Activated CD4-positive, alpha-beta memory T cell treated with anti-CD3 and anti-CD28 coated beads, Interleukin-2, amount 10 ng/mL, durations not matched to agents 7 days and 5 days (primary cell): ENCODE results near the gene SLC8A1. TPM values are rescaled to one million over a fixed set of nuclear protein-coding genes. Genes with fewer than 3 reads are reported as not detected.

Source experiments
- CTCF ChIA-PET: fragments of 350-600 bp; sonication (Branson Sonifier 250); formaldehyde crosslinking; loops from one replicate; lab custom pipeline; 2021; ENCODE audit warnings: antibody characterized with exemption, inconsistent platforms; lab: Charles Lee
- POLR2A ChIA-PET: fragments of 350-600 bp; sonication (Branson Sonifier 250); formaldehyde crosslinking; loops from one replicate; lab custom pipeline; 2021; ENCODE audit warnings: antibody characterized with exemption; lab: Charles Lee
- DNase-seq: peaks from one replicate; pipeline ENCODE4 v3.0.0-alpha.2; 2020
- H3K27ac Mint-ChIP-seq: one replicate; pipeline ENCODE4 v1.8.0; 2021; ENCODE audit warnings: mild to moderate bottlenecking, mixed read lengths
- H3K27me3 Mint-ChIP-seq: one replicate; pipeline ENCODE4 v1.8.0; 2021; ENCODE audit warnings: mixed read lengths
- H3K36me3 Mint-ChIP-seq: one replicate; pipeline ENCODE4 v1.8.0; 2021; ENCODE audit warnings: low read depth, mixed read lengths
- H3K4me1 Mint-ChIP-seq: one replicate; pipeline ENCODE4 v1.8.0; 2021; ENCODE audit warnings: mixed read lengths
- H3K4me3 Mint-ChIP-seq: one replicate; pipeline ENCODE4 v1.8.0; 2021; ENCODE audit warnings: mild to moderate bottlenecking, mixed read lengths
- H3K9me3 Mint-ChIP-seq: one replicate; pipeline ENCODE4 v1.8.0; 2021; ENCODE audit warnings: mixed read lengths
- total RNA-seq, 2 experiments: library from RNA; stranded (reverse); gene quantifications; one replicate each; pipeline ENCODE4 v1.2.3, GENCODE V29; 2021

The SLC8A1 gene
- total RNA-seq, 2 experiments from 2014 or later = 0.25 to 0.45 TPM

GRCh38 chr2:40220177-40220925 is 231.5 kb downstream of the SLC8A1 start:
- DNase-seq = no peak
- Mint-ChIP-seq H3K27ac (no peak overlapping the region), H3K36me3 (no peaks in the 10 kb centered on the region), H3K4me3 (no peak overlapping the region), H3K9me3 (peaks cover 3% of the 10 kb centered on the region), H3K4me1 (no peaks in the 10 kb centered on the region), H3K27me3 (no peaks in the 10 kb centered on the region)
- POLR2A ChIA-PET = no interaction called here
- CTCF ChIA-PET = no interaction called here

GRCh38 chr2:40219141-40219540 is 232.7 kb downstream of the SLC8A1 start:
- CTCF ChIA-PET = no interaction called here

DNA sequence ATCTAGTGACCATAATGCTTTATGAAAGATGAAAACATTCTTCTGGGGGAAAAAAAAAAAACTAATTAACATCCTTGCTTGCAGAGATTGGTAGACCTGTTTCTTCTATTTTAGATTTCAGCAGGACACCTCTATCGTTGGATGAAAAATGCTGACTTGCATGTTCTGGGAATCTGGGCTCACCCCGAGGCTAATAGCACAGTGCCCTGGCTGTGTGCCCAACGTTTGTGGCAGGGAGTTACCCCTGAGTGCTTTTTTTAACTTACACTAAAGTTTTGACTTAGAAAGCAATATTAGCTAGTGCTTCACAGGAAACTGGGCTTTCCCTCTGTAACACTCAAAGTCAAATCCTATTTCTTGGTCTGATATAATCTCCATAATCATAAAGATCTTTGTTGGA is 233.2 kb downstream of the SLC8A1 start:
- H3K27me3 Mint-ChIP-seq = no peaks in the 10 kb centered on the region
- no peak overlapping the region for H3K27ac Mint-ChIP-seq
- ChIA-PET CTCF (no interaction called here), POLR2A (no interaction called here)
- H3K9me3 Mint-ChIP-seq = peaks cover 3% of the 10 kb centered on the region
- no peak overlapping the region for H3K4me3 Mint-ChIP-seq
- no peak for DNase-seq
- no peaks in the 10 kb centered on the region for H3K36me3 Mint-ChIP-seq
- no peaks in the 10 kb centered on the region for H3K4me1 Mint-ChIP-seq

More at GRCh38 chr2:40219141-40219540, 232.7 kb downstream of the SLC8A1 start:
- no peaks in the 10 kb centered on the region for H3K4me1 Mint-ChIP-seq
- no peak overlapping the region for H3K27ac Mint-ChIP-seq
- no peaks in the 10 kb centered on the region for H3K27me3 Mint-ChIP-seq
- H3K36me3 Mint-ChIP-seq = no peaks in the 10 kb centered on the region
- H3K4me3 Mint-ChIP-seq = no peak overlapping the region
- peaks cover 3% of the 10 kb centered on the region for H3K9me3 Mint-ChIP-seq
- POLR2A ChIA-PET = no interaction called here
- no peak for DNase-seq

- H3K27ac Mint-ChIP-seq = no peak overlapping the region
- no peaks in the 10 kb centered on the region for H3K27me3 Mint-ChIP-seq
- no peaks in the 10 kb centered on the region for H3K36me3 Mint-ChIP-seq
- no peak for DNase-seq
- no peak overlapping the region for H3K4me3 Mint-ChIP-seq
- H3K9me3 Mint-ChIP-seq = peaks cover 5% of the 10 kb centered on the region
- H3K4me1 Mint-ChIP-seq = no peaks in the 10 kb centered on the region
- ChIA-PET CTCF (no interaction called here), POLR2A (no interaction called here)
Measured at GRCh38 chr2:40213619-40214018, 238.3 kb downstream of the SLC8A1 start.

DNA sequence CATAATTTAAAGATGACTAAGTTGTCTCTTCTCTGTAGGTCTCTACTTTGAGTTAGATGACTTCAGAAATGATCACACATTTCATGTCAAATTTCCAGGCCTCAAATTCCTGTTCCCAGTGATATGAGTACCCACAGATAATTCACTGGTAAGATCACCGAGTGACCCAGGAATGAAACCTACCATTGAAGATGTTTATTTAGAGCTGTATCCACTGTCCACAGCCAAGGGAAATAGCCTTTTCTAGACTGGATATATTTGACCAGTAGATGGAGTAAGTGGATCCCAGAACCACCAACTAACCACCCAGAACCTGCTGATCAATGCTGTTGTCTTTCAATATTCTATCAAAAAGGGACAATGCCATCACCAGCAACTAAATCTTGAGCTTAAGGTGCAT is 238.8 kb downstream of the SLC8A1 start:
- Mint-ChIP-seq H3K4me3 (no peak overlapping the region), H3K9me3 (peaks cover 5% of the 10 kb centered on the region), H3K4me1 (no peaks in the 10 kb centered on the region), H3K36me3 (no peaks in the 10 kb centered on the region), H3K27me3 (no peaks in the 10 kb centered on the region), H3K27ac (no peak overlapping the region)
- DNase-seq = no peak
- ChIA-PET CTCF (no interaction called here), POLR2A (no interaction called here)

DNA sequence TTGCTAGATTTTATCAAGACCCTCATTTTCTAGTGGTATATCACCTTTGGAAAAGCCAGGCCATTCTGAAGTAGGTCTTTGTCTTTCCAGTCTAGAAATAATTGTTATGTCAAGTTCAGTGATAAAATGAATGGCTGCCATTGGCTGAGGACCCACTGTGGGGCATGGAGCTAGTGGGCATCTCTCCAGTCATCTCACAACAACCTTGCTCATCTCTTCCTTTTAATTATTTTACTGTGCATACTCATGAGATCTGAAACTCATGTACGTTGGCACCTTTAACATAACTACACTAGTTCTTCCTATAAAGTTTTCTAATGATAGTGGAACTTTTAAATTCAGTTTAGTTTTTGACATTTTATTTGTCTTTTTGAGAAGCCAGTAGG is 240.9 kb downstream of the SLC8A1 start:
- Mint-ChIP-seq H3K4me3 (no peak overlapping the region), H3K4me1 (no peaks in the 10 kb centered on the region), H3K27me3 (no peaks in the 10 kb centered on the region), H3K36me3 (no peaks in the 10 kb centered on the region), H3K9me3 (peaks cover 3% of the 10 kb centered on the region), H3K27ac (no peak overlapping the region)
- CTCF ChIA-PET = no interaction called here
- no peak for DNase-seq
- POLR2A ChIA-PET = no interaction called here

DNA sequence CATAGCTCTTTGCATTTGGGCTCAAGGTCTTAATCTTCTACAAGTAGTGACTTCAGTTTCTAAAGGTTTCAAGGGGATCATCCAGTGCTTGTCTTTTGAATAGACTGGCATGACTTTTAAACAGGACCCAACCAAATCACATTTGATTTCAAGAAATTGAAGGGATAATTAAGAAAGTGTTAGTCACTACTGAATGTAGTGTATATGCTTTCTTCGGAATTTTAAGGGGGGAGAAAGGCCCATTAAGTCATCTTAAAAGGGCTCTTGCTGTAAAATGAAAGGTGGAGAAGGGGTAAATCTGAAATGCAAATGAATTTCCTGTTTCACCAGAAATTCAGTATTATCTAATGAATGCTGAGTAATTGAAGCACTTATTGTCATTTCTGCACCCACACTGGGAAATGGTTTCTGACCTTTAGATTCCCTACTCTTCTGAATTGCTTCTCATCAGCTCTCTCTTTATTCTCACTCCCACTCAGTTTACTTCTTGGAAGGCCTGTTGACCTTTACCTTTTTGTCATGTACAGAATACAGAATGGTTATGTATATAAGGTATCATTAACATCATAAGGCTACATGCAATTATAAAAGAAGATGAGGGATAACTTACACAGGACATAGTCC is 241.4 kb downstream of the SLC8A1 start:
- Mint-ChIP-seq H3K27ac (no peak overlapping the region), H3K9me3 (peaks cover 3% of the 10 kb centered on the region), H3K27me3 (no peaks in the 10 kb centered on the region), H3K36me3 (no peaks in the 10 kb centered on the region), H3K4me1 (no peaks in the 10 kb centered on the region), H3K4me3 (no peak overlapping the region)
- CTCF ChIA-PET = no interaction called here
- POLR2A ChIA-PET = no interaction called here
- DNase-seq = no peak

GRCh38 chr2:40209761-40210160 is 242.1 kb downstream of the SLC8A1 start:
- Mint-ChIP-seq H3K27ac (no peak overlapping the region), H3K4me1 (no peaks in the 10 kb centered on the region), H3K36me3 (no peaks in the 10 kb centered on the region), H3K9me3 (peaks cover 5% of the 10 kb centered on the region), H3K4me3 (no peak overlapping the region), H3K27me3 (no peaks in the 10 kb centered on the region)
- CTCF ChIA-PET = no interaction called here
- POLR2A ChIA-PET = no interaction called here
- no peak for DNase-seq

DNA sequence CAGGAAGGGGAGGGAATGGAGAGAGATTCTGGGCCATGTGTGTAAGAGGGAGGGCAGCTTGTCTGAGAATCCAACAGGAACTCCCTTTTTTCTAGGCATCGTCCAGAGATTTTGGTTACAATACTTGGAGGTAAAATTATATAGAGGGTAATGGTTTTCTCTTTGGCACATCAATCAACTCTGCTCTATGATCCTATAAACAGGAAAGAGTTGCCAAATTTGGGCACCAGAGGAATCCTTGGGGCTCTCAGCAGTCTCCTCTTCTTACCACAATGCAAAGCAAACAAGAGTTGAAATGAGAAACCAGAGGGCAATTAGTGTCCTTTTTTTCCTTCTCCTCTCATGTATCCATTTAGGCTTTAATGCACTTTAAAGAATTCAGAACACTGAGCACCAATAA is 243.4 kb downstream of the SLC8A1 start:
- Mint-ChIP-seq H3K27ac (no peak overlapping the region), H3K27me3 (no peaks in the 10 kb centered on the region), H3K4me1 (no peaks in the 10 kb centered on the region), H3K36me3 (no peaks in the 10 kb centered on the region), H3K4me3 (no peak overlapping the region), H3K9me3 (peaks cover 5% of the 10 kb centered on the region)
- DNase-seq = no peak
- ChIA-PET CTCF (no interaction called here), POLR2A (no interaction called here)

- no peaks in the 10 kb centered on the region for H3K4me1 Mint-ChIP-seq
- CTCF ChIA-PET = no interaction called here
- H3K4me3 Mint-ChIP-seq = no peak overlapping the region
Measured at GRCh38 chr2:40204268-40204667, 247.6 kb downstream of the SLC8A1 start.

GRCh38 chr2:40202798-40203400 is 249.0 kb downstream of the SLC8A1 start:
- CTCF ChIA-PET = no interaction called here
- no peaks in the 10 kb centered on the region for H3K4me1 Mint-ChIP-seq
- no peaks in the 10 kb centered on the region for H3K27me3 Mint-ChIP-seq
- H3K9me3 Mint-ChIP-seq = peaks cover 2% of the 10 kb centered on the region
- no peaks in the 10 kb centered on the region for H3K36me3 Mint-ChIP-seq
- no peak overlapping the region for H3K4me3 Mint-ChIP-seq
- no peak for DNase-seq
- H3K27ac Mint-ChIP-seq = no peak overlapping the region
- POLR2A ChIA-PET = no interaction called here

More at GRCh38 chr2:40204268-40204667, 247.6 kb downstream of the SLC8A1 start:
- no peak for DNase-seq
- no peak overlapping the region for H3K27ac Mint-ChIP-seq
- peaks cover 2% of the 10 kb centered on the region for H3K9me3 Mint-ChIP-seq
- POLR2A ChIA-PET = no interaction called here
- no peaks in the 10 kb centered on the region for H3K27me3 Mint-ChIP-seq
- no peaks in the 10 kb centered on the region for H3K36me3 Mint-ChIP-seq

- no peak for DNase-seq
- ChIA-PET CTCF (no interaction called here), POLR2A (no interaction called here)
- H3K9me3 Mint-ChIP-seq = peaks cover 2% of the 10 kb centered on the region
- H3K4me3 Mint-ChIP-seq = no peak overlapping the region
- no peak overlapping the region for H3K27ac Mint-ChIP-seq
- no peaks in the 10 kb centered on the region for H3K27me3 Mint-ChIP-seq
- H3K4me1 Mint-ChIP-seq = no peaks in the 10 kb centered on the region
- H3K36me3 Mint-ChIP-seq = no peaks in the 10 kb centered on the region
Measured at GRCh38 chr2:40201425-40201824, 250.5 kb downstream of the SLC8A1 start.

GRCh38 chr2:40200366-40200915 is 251.4 kb downstream of the SLC8A1 start:
- H3K36me3 Mint-ChIP-seq = no peaks in the 10 kb centered on the region
- ChIA-PET CTCF (no interaction called here), POLR2A (no interaction called here)
- no peaks in the 10 kb centered on the region for H3K4me1 Mint-ChIP-seq
- no peak overlapping the region for H3K4me3 Mint-ChIP-seq
- no peak for DNase-seq
- H3K27me3 Mint-ChIP-seq = no peaks in the 10 kb centered on the region
- no peak overlapping the region for H3K27ac Mint-ChIP-seq
- peaks cover 2% of the 10 kb centered on the region for H3K9me3 Mint-ChIP-seq
